ENCODE data around the gene FRS2.

DNA sequence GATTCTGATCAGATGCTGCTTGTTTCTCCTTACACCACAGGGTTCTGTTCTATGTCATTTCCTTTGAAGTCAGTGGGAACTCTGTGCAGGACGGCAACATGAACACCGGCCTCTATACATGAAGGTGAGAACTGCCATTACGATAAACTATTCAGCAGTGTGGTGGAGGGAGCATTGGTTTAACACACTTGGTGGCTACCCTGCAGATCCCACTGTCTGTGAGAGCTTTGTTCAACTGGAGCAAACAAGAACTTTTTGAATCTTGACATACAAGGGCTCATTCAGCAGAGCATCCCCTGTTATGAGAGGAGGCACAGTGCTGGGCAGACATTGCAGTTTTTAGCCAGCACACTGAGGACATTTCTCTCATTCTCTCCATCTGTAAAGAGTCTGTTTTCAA is 10.7 kb upstream of the FRS2 start:
- TF ChIP-seq SIN3A (IDR thresholded peaks at IDR 0.05; ENCODE audit: borderline replicate concordance, insufficient read depth, low read length), result no peak
- TF ChIP-seq TAF1 (IDR thresholded peaks at IDR 0.05; ENCODE audit: borderline replicate concordance, insufficient read depth, low read length), result no peak
- no peak for TF ChIP-seq POLR2AphosphoS5 (IDR thresholded peaks at IDR 0.05; ENCODE audit: low read depth, low read length)
- no peak for TF ChIP-seq REST (IDR thresholded peaks at IDR 0.05; ENCODE audit: insufficient read depth in 1 of 2, low read depth in 2 of 2, low read length in 2 of 2)

Measured in PFSK-1 (cell line).